ENCODE results near the gene ATP1A1. TPM values are rescaled to one million over a fixed set of nuclear protein-coding genes. Genes with fewer than 3 reads are reported as not detected.
A peak's percentile ranks its signal among the peaks of the same experiment; 100 is the strongest.

Gene ATP1A1
- total and polyA plus RNA-seq, 2 experiments from 2014 or later = 665 to 1,350 TPM

- H3K9me3 ChIP-seq (ENCODE audit: low read depth) = no peaks in the 10 kb centered on the region
Observed at GRCh38 chr1:116405241-116406135, 32.4 kb downstream of the ATP1A1 start.

GRCh38 chr1:116407033-116407432 is 34.0 kb downstream of the ATP1A1 start:
- H3K27ac ChIP-seq = peak overlapping the region; percentile 95

More at GRCh38 chr1:116405241-116406135, 32.4 kb downstream of the ATP1A1 start:
- TF ChIP-seq CTCF (IDR thresholded peaks at IDR 0.05; ENCODE audit: low read depth, low read length) = no peak
- H3K36me3 ChIP-seq = peaks cover 69% of the 10 kb centered on the region
- H3K27ac ChIP-seq = peak overlapping the region; percentile 95
- no peak overlapping the region for H3K4me3 ChIP-seq
- peaks cover 65% of the 10 kb centered on the region for H3K4me1 ChIP-seq (ENCODE audit: low read depth)
- H3K27me3 ChIP-seq = no peaks in the 10 kb centered on the region
- DNase-seq (ENCODE audit: low read depth in 1 of 2, low spot score in 1 of 2) = peak in 1 of 2 donors; percentile 87

GRCh38 chr1:116408193-116408592 is 35.1 kb downstream of the ATP1A1 start:
- no peak for TF ChIP-seq CTCF (IDR thresholded peaks at IDR 0.05; ENCODE audit: low read depth, low read length)
- peaks cover 42% of the 10 kb centered on the region for H3K36me3 ChIP-seq
- H3K4me3 ChIP-seq = no peak overlapping the region
- no peaks in the 10 kb centered on the region for H3K27me3 ChIP-seq
- H3K4me1 ChIP-seq (ENCODE audit: low read depth) = peaks cover 50% of the 10 kb centered on the region
- DNase-seq (ENCODE audit: low read depth in 1 of 2, low spot score in 1 of 2) = no peak
- H3K9me3 ChIP-seq (ENCODE audit: low read depth) = no peaks in the 10 kb centered on the region
- H3K27ac ChIP-seq = peak overlapping the region; percentile 95

More at GRCh38 chr1:116407033-116407432, 34.0 kb downstream of the ATP1A1 start:
- peaks cover 53% of the 10 kb centered on the region for H3K36me3 ChIP-seq
- H3K27me3 ChIP-seq = no peaks in the 10 kb centered on the region
- no peaks in the 10 kb centered on the region for H3K9me3 ChIP-seq (ENCODE audit: low read depth)
- H3K4me3 ChIP-seq = no peak overlapping the region
- H3K4me1 ChIP-seq (ENCODE audit: low read depth) = peaks cover 56% of the 10 kb centered on the region
- TF ChIP-seq CTCF (IDR thresholded peaks at IDR 0.05; ENCODE audit: low read depth, low read length) = no peak
- DNase-seq (ENCODE audit: low read depth in 1 of 2, low spot score in 1 of 2) = no peak

GRCh38 chr1:116408803-116409720 is 36.0 kb downstream of the ATP1A1 start:
- Histone ChIP-seq H3K27me3 (no peaks in the 10 kb centered on the region), H3K36me3 (peaks cover 33% of the 10 kb centered on the region), H3K9me3 (ENCODE audit: low read depth) (no peaks in the 10 kb centered on the region), H3K4me3 (no peak overlapping the region), H3K4me1 (ENCODE audit: low read depth) (peaks cover 50% of the 10 kb centered on the region), H3K27ac (peak overlapping the region; percentile 95)
- no peak for DNase-seq (ENCODE audit: low read depth in 1 of 2, low spot score in 1 of 2)
- TF ChIP-seq CTCF (IDR thresholded peaks at IDR 0.05; ENCODE audit: low read depth, low read length) = no peak

GRCh38 chr1:116409751-116410191 is 36.7 kb downstream of the ATP1A1 start:
- DNase-seq (ENCODE audit: low read depth in 1 of 2, low spot score in 1 of 2) = no peak
- Histone ChIP-seq H3K27me3 (no peaks in the 10 kb centered on the region), H3K27ac (peak overlapping the region; percentile 95), H3K4me3 (no peak overlapping the region), H3K4me1 (ENCODE audit: low read depth) (peaks cover 50% of the 10 kb centered on the region), H3K36me3 (peaks cover 26% of the 10 kb centered on the region), H3K9me3 (ENCODE audit: low read depth) (no peaks in the 10 kb centered on the region)
- no peak for TF ChIP-seq CTCF (IDR thresholded peaks at IDR 0.05; ENCODE audit: low read depth, low read length)

Data from cardiac muscle cell (in vitro differentiated cells and primary cell).